ENCODE data around the gene FOSB.

GRCh38 chr19:45451131-45451849 lies 16.5 kb upstream of the FOSB start:
- TF ChIP-seq POLR2A (conservative IDR thresholded peaks at IDR 0.05) (no peak), E2F4 (CRISPR knock-in tag; IDR thresholded peaks at IDR 0.05; ENCODE audit: low read depth) (no peak), SP1 (CRISPR knock-in tag; IDR thresholded peaks at IDR 0.05) (no peak), CHD7 (IDR thresholded peaks at IDR 0.05; ENCODE audit: low read depth, low read length) (no peak)
